ENCODE measurements around the gene NELFCD. TPM values are rescaled to one million over a fixed set of nuclear protein-coding genes. Genes with fewer than 3 reads are reported as not detected.
"Not testable (repeated sequence)": the region's sequence is repeated elsewhere in the genome, so short reads cannot be mapped to it uniquely, and the experiment has no call there.

The NELFCD gene
- total and polyA plus RNA-seq, 10 of the 15 experiments (the other 5 are each of a cell fraction or from before 2014, with no cell fraction given), result 8.9 to 109 (median 82.9) TPM

GRCh38 chr20:58963060-58963584, 17.9 kb upstream of the NELFCD start:
- WGBS (ENCODE audit: insufficient coverage, insufficient replicate concordance, low lambda C conversion rate, missing lambda C conversion rate), result 52% methylated on average over 8 of the region's 8 CpGs
- ChIA-PET SMC1A (ENCODE audit: uncharacterized antibody, unreplicated experiment) (no interaction called here), RAD21 (ENCODE audit: unreplicated experiment) (no interaction called here), CTCF (interaction anchor here (1.0 kb wide), 1 partner anchor 15 kb away, joined by 3 read pairs; no protein-coding TSS in a partner anchor), POLR2A (no interaction called here)
- peaks cover 5% of the 10 kb centered on the region for H3K4me1 ChIP-seq (ENCODE audit: control insufficient read depth, insufficient read depth, low read length)
- no peaks in the 10 kb centered on the region for H3K36me3 ChIP-seq (ENCODE audit: control insufficient read depth in 2 of 2, insufficient read depth in 2 of 2, low read length in 1 of 2)
- no peaks in the 10 kb centered on the region for H3K27me3 ChIP-seq (replicated peaks in 1 of 2; ENCODE audit: control insufficient read depth in 2 of 2, insufficient read depth in 2 of 2, low read length in 1 of 2)
- ATAC-seq (no peak), DNase-seq (ENCODE audit: low read depth, low spot score) (no peak), FAIRE-seq (no peak)
- no peak overlapping the region for H3K4me3 ChIP-seq
- H3K27ac ChIP-seq (ENCODE audit: control insufficient read depth, insufficient read depth), result no peak overlapping the region
- no peak overlapping the region for H2AFZ ChIP-seq (ENCODE audit: control insufficient read depth, low read depth, low read length)
- intact Hi-C loops (cut with micrococcal nuclease; ENCODE audit: unreplicated experiment) (no loop called here), in situ Hi-C loops (cut with MboI) (no loop called here)
- no peak overlapping the region for H3K4me2 ChIP-seq (ENCODE audit: control insufficient read depth, insufficient read depth)
- no peaks in the 10 kb centered on the region for H4K20me1 ChIP-seq (ENCODE audit: control insufficient read depth, insufficient read depth)
- H3K79me2 ChIP-seq (ENCODE audit: control insufficient read depth, insufficient read depth, low read length), result no peaks in the 10 kb centered on the region
- no peak overlapping the region for H3K9ac ChIP-seq (ENCODE audit: control insufficient read depth, insufficient read depth, low read length)
- peaks cover 2% of the 10 kb centered on the region; the same call in 1 of the 3 replicates for H3K9me3 ChIP-seq (replicated peaks; ENCODE audit: control insufficient read depth, insufficient read depth, low read length)
- TF ChIP-seq KAT2A (conservative IDR thresholded peaks at IDR 0.05; ENCODE audit: control insufficient read depth, low read depth, low read length) (no peak), CTCF (IDR thresholded peaks at IDR 0.05 in 2 of 3, conservative IDR thresholded peaks at IDR 0.05 in 1 of 3; ENCODE audit: control insufficient read depth in 2 of 3, extremely low read depth in 1 of 3, insufficient read depth in 1 of 3, low read depth in 3 of 3, low read length in 3 of 3) (0 out of 6 replicates have a peak, but pooled peaks of 1 of the 3 experiments have one; percentile 9)
- BruUV-seq (replicated peaks), result no TSS peak

- in situ Hi-C loops (cut with MboI); FAIRE-seq; ATAC-seq; H3K4me2 ChIP-seq (ENCODE audit: control insufficient read depth, insufficient read depth); SMC1A ChIA-PET (ENCODE audit: uncharacterized antibody, unreplicated experiment); intact Hi-C loops (cut with micrococcal nuclease; ENCODE audit: unreplicated experiment); H3K27me3 ChIP-seq (replicated peaks in 1 of 2; ENCODE audit: control insufficient read depth in 2 of 2, insufficient read depth in 2 of 2, low read length in 1 of 2); H3K4me1 ChIP-seq (ENCODE audit: control insufficient read depth, insufficient read depth, low read length); POLR2A ChIA-PET; H3K27ac ChIP-seq (ENCODE audit: control insufficient read depth, insufficient read depth); H3K79me2 ChIP-seq (ENCODE audit: control insufficient read depth, insufficient read depth, low read length); DNase-seq (ENCODE audit: low read depth, low spot score); H3K36me3 ChIP-seq (ENCODE audit: control insufficient read depth in 2 of 2, insufficient read depth in 2 of 2, low read length in 1 of 2); H3K9me3 ChIP-seq (replicated peaks; ENCODE audit: control insufficient read depth, insufficient read depth, low read length); H4K20me1 ChIP-seq (ENCODE audit: control insufficient read depth, insufficient read depth); RAD21 ChIA-PET (ENCODE audit: unreplicated experiment); H3K4me3 ChIP-seq; H3K9ac ChIP-seq (ENCODE audit: control insufficient read depth, insufficient read depth, low read length); BruUV-seq (replicated peaks); H2AFZ ChIP-seq (ENCODE audit: control insufficient read depth, low read depth, low read length): not testable (repeated sequence)
- CTCF ChIA-PET, result interaction anchor here (1.0 kb wide), 1 partner anchor 14 kb away, joined by 3 read pairs; no protein-coding TSS in a partner anchor
- WGBS (ENCODE audit: insufficient coverage, insufficient replicate concordance, low lambda C conversion rate, missing lambda C conversion rate), result 52% methylated on average over 5 of the region's 5 CpGs
Measured at GRCh38 chr20:58963922-58964321, 17.1 kb upstream of the NELFCD start.
